OCI-LY7 (cell line): ENCODE data around the gene CD47. TPM values are rescaled to one million over a fixed set of nuclear protein-coding genes. Genes with fewer than 3 reads are reported as not detected.

ENCODE experiments used
- BruUV-seq: library from RNA; stranded (reverse); fragments of 400-500 nt; replicated peaks from 2 replicates; lab custom pipeline; 2021; lab: Mats Ljungman, UMichigan
- CTCF ChIA-PET: fragments of 300-600 bp; sonication (Branson Sonifier 250); formaldehyde crosslinking; loops from one replicate; lab custom pipeline; 2022; ENCODE audit warnings: antibody characterized with exemption; ENCODE audit not compliant: unreplicated experiment; lab: Charles Lee
- POLR2A ChIA-PET: fragments of 300-600 bp; sonication (Branson Sonifier 250); formaldehyde crosslinking; loops from one replicate; lab custom pipeline; 2022; ENCODE audit warnings: antibody characterized with exemption; lab: Charles Lee
- DNase-seq: peaks from one replicate; pipeline ENCODE4 v3.0.0-alpha.2; 2015; ENCODE audit warnings: low spot score
- H2AFZ ChIP-seq: fragments of 200-600 bp; sonication (generic), shearing (Covaris generic); 2 replicates; pipeline ENCODE4 v1.6.1; 2014; ENCODE audit warnings: mild to moderate bottlenecking, antibody characterized with exemption, low read length, moderate library complexity
- H3K27ac ChIP-seq: fragments of 200-600 bp; sonication (generic); 2 replicates; pipeline ENCODE4 v1.5.1; 2014; ENCODE audit warnings: mixed run types, low read depth, mild to moderate bottlenecking, moderate library complexity, low read length, inconsistent platforms; ENCODE audit not compliant: poor library complexity, severe bottlenecking
- H3K36me3 ChIP-seq: fragments of 200-600 bp; sonication (generic); 2 replicates; pipeline ENCODE4 v1.6.1; 2014; ENCODE audit warnings: mild to moderate bottlenecking, antibody characterized with exemption, low read length, moderate library complexity, mixed read lengths; ENCODE audit not compliant: insufficient read depth
- H3K4me1 ChIP-seq: fragments of 200-600 bp; sonication (generic); 2 replicates; pipeline ENCODE4 v1.5.1; 2014; ENCODE audit warnings: mild to moderate bottlenecking, low read length; ENCODE audit not compliant: insufficient read depth, poor library complexity, severe bottlenecking
- H3K4me2 ChIP-seq: fragments of 200-600 bp; sonication (generic); 2 replicates; pipeline ENCODE4 v1.6.1; 2014; ENCODE audit warnings: mild to moderate bottlenecking, low read length
- H3K4me3 ChIP-seq: fragments of 200-600 bp; sonication (generic); 2 replicates; pipeline ENCODE4 v1.5.1; 2014; ENCODE audit warnings: mild to moderate bottlenecking, low read depth, low read length; ENCODE audit not compliant: poor library complexity, severe bottlenecking
- H3K79me2 ChIP-seq: fragments of 200-600 bp; sonication (generic); 2 replicates; pipeline ENCODE4 v1.6.1; 2016; ENCODE audit warnings: low read depth, mild to moderate bottlenecking, low read length, moderate library complexity, mixed read lengths; ENCODE audit not compliant: insufficient read depth
- H3K9me2 ChIP-seq: fragments of 200-600 bp; sonication (generic); 2 replicates; pipeline ENCODE4 v1.6.1; 2016; ENCODE audit warnings: mild to moderate bottlenecking, low read length, mixed read lengths; ENCODE audit not compliant: insufficient read depth
- H3K9me3 ChIP-seq: fragments of 200-600 bp; sonication (generic); 2 replicates; pipeline ENCODE4 v1.6.1; 2014; ENCODE audit warnings: mild to moderate bottlenecking, mixed run types, low read length, mixed read lengths
- H4K20me1 ChIP-seq: fragments of 200-600 bp; sonication (generic); 2 replicates; pipeline ENCODE4 v1.6.1; 2014; ENCODE audit warnings: mild to moderate bottlenecking, antibody characterized with exemption, low read length, moderate library complexity, mixed read lengths; ENCODE audit not compliant: insufficient read depth
- CTCF ChIP-seq: fragments of 200-600 bp; sonication (generic); conservative IDR thresholded peaks from 2 replicates; pipeline ENCODE4 v1.5.1; 2014; ENCODE audit warnings: mild to moderate bottlenecking, antibody characterized with exemption, low read length, moderate library complexity, mixed read lengths
- EZH2phosphoT487 ChIP-seq: fragments of 200-600 bp; sonication (generic); IDR thresholded peaks from 2 replicates; pipeline ENCODE4 v1.6.1; 2018; ENCODE audit warnings: low read depth, borderline replicate concordance, mild to moderate bottlenecking, mixed run types, antibody characterized with exemption, low read length, moderate library complexity, mixed read lengths
- intact Hi-C: fragments of 100-400 bp; cut with micrococcal nuclease; formaldehyde crosslinking; loops from one replicate; pipeline ENCODE4 v1.10.0; 2022; ENCODE audit not compliant: unreplicated experiment
- total RNA-seq, 2 experiments: library from RNA; depleted of rRNA in 1 of 2; stranded (reverse); fragments of >200 nt in 1 of 2; shearing (Covaris generic) in 1 of 2; gene quantifications; 2 replicates each; pipeline ENCODE4 v1.2.3, GENCODE V29; 2014 to 2022

Gene CD47
- total RNA-seq, 2 experiments from 2014 or later, result 43.9 to 50.0 TPM

GRCh38 chr3:108053067-108053466 is 37.8 kb downstream of the CD47 start:
- Histone ChIP-seq H3K4me2 (no peak overlapping the region), H3K9me3 (no peaks in the 10 kb centered on the region), H3K9me2 (no peaks in the 10 kb centered on the region), H3K27ac (no peak overlapping the region), H4K20me1 (no peaks in the 10 kb centered on the region), H3K4me1 (no peaks in the 10 kb centered on the region), H3K79me2 (no peaks in the 10 kb centered on the region), H3K4me3 (no peak overlapping the region), H2AFZ (no peak overlapping the region), H3K36me3 (peaks cover 76% of the 10 kb centered on the region)
- intact Hi-C loops, result no loop called here
- CTCF ChIA-PET, result no interaction called here
- TF ChIP-seq CTCF (no peak), EZH2phosphoT487 (no peak)
- POLR2A ChIA-PET, result interaction anchor here (0.5 kb wide), 1 partner anchor 1179 kb away, joined by 3 read pairs; no protein-coding TSS in a partner anchor
- no peak for DNase-seq
- BruUV-seq, result no TSS peak

- ChIA-PET CTCF (no interaction called here), POLR2A (interaction anchor here (0.9 to 1.1 kb wide), 2 partner anchors 12 to 47 kb away, joined by 3 read pairs; no protein-coding TSS in a partner anchor)
- Histone ChIP-seq H3K4me2 (no peak overlapping the region), H3K36me3 (peaks cover 70% of the 10 kb centered on the region), H3K79me2 (no peaks in the 10 kb centered on the region), H2AFZ (no peak overlapping the region), H3K4me3 (no peak overlapping the region), H3K9me2 (no peaks in the 10 kb centered on the region), H3K4me1 (no peaks in the 10 kb centered on the region), H4K20me1 (no peaks in the 10 kb centered on the region), H3K9me3 (no peaks in the 10 kb centered on the region), H3K27ac (no peak overlapping the region)
- TF ChIP-seq EZH2phosphoT487 (no peak), CTCF (no peak)
- BruUV-seq, result no TSS peak
- no peak for DNase-seq
- intact Hi-C loops, result no loop called here
Observed at GRCh38 chr3:108051005-108051404, 39.8 kb downstream of the CD47 start.

- DNase-seq, result no peak
- H3K36me3 ChIP-seq, result peaks cover 46% of the 10 kb centered on the region
- no TSS peak for BruUV-seq
- intact Hi-C loops, result no loop called here
- no peaks in the 10 kb centered on the region for H4K20me1 ChIP-seq
- no peak for TF ChIP-seq CTCF
- no peak for TF ChIP-seq EZH2phosphoT487
- H3K9me2 ChIP-seq, result no peaks in the 10 kb centered on the region
- no peak overlapping the region for H3K4me3 ChIP-seq
- ChIA-PET CTCF (no interaction called here), POLR2A (interaction anchor here (0.6 to 0.7 kb wide), 3 partner anchors 42 to 551 kb away, joined by 3 to 5 read pairs (median 3); no protein-coding TSS in a partner anchor)
- H3K27ac ChIP-seq, result no peak overlapping the region
- no peak overlapping the region for H3K4me2 ChIP-seq
- H3K4me1 ChIP-seq, result no peaks in the 10 kb centered on the region
- H2AFZ ChIP-seq, result no peak overlapping the region
- no peaks in the 10 kb centered on the region for H3K9me3 ChIP-seq
- H3K79me2 ChIP-seq, result no peaks in the 10 kb centered on the region
Observed at GRCh38 chr3:108047987-108048386, 42.8 kb downstream of the CD47 start.
